ENCODE data around the gene RPL36A.

DNA sequence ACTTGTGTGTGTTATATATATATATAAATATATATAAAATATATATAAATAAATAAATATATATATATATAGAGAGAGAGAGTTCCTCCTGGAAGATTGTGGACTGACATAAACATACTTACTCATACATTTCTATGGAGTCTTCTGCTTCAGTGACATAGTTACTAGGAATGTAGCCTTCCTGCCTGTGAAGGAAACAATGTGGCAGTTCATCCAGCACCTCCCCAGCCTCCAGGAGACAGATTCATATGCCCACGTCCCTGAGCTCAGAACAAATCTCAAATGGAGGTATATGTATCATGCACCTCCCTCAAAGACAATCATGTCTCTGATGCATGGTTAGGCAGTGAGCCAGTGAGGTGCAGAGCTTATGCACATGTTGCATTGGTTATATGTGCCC is 30.8 kb upstream of the RPL36A start:
- TF ChIP-seq POLR2AphosphoS5 (IDR thresholded peaks at IDR 0.05) (no peak), POLR2A (IDR thresholded peaks at IDR 0.05) (no peak)
- TF ChIP-seq, protein P1, sequence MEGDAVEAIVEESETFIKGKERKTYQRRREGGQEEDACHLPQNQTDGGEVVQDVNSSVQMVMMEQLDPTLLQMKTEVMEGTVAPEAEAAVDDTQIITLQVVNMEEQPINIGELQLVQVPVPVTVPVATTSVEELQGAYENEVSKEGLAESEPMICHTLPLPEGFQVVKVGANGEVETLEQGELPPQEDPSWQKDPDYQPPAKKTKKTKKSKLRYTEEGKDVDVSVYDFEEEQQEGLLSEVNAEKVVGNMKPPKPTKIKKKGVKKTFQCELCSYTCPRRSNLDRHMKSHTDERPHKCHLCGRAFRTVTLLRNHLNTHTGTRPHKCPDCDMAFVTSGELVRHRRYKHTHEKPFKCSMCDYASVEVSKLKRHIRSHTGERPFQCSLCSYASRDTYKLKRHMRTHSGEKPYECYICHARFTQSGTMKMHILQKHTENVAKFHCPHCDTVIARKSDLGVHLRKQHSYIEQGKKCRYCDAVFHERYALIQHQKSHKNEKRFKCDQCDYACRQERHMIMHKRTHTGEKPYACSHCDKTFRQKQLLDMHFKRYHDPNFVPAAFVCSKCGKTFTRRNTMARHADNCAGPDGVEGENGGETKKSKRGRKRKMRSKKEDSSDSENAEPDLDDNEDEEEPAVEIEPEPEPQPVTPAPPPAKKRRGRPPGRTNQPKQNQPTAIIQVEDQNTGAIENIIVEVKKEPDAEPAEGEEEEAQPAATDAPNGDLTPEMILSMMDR (IDR thresholded peaks at IDR 0.05 in 8 of 11, conservative IDR thresholded peaks at IDR 0.05 in 3 of 11), result no peak
